Measurements from ENCODE around the gene VPS39.

VPS39 gene

DNA sequence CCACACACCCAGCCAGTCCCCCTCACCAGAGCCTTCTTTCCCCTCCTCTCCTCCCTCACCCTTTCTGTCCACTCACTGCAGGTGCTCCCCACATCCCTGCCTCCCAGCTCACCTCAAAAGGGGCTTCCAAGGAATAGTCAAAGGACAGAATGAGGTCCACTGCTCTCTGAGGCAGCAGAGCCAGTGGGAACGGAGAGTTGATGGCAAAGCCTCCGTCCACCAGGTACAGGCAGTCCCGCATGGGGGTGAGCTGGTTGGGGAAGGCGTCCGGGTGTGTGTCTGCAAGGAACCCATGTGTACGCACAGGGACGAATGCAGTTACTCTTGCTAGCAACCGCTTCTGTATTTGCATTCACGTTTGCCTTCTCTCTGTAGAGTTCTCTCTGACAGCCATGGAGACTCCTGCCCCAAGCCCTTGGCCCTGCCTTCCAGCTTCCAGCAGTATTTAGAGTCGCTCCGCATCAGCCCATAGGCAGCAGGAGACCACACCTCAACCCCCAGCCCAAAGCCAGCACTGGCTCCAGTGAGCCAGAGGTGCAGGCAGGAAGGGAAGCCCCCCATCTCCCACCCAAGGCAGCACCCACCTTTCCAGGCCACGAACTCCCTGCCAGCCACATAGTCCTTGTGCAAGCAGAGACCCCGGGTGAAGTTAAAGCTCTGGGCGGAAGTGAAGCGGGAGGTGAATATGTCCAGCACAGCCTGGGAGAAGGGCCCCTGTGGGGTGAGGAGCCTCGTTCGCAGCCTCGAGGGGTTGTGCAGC is 64.1 kb downstream of the VPS39 start:
- no peak overlapping the region for H2AFZ ChIP-seq (ENCODE audit: low read depth, low read length, severe bottlenecking)
- no peaks in the 10 kb centered on the region for H3F3A ChIP-seq (ENCODE audit: insufficient read depth)
- no peak overlapping the region for H3K9ac ChIP-seq (ENCODE audit: low read length)
- TF ChIP-seq EZH2phosphoT487 (conservative IDR thresholded peaks at IDR 0.05; ENCODE audit: low read length) = no peak
- TF ChIP-seq, protein P1, sequence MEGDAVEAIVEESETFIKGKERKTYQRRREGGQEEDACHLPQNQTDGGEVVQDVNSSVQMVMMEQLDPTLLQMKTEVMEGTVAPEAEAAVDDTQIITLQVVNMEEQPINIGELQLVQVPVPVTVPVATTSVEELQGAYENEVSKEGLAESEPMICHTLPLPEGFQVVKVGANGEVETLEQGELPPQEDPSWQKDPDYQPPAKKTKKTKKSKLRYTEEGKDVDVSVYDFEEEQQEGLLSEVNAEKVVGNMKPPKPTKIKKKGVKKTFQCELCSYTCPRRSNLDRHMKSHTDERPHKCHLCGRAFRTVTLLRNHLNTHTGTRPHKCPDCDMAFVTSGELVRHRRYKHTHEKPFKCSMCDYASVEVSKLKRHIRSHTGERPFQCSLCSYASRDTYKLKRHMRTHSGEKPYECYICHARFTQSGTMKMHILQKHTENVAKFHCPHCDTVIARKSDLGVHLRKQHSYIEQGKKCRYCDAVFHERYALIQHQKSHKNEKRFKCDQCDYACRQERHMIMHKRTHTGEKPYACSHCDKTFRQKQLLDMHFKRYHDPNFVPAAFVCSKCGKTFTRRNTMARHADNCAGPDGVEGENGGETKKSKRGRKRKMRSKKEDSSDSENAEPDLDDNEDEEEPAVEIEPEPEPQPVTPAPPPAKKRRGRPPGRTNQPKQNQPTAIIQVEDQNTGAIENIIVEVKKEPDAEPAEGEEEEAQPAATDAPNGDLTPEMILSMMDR (IDR thresholded peaks at IDR 0.05; ENCODE audit: insufficient read depth, low read length, poor library complexity, severe bottlenecking) = no peak
- H4K20me1 ChIP-seq (ENCODE audit: low read depth, low read length) = no peaks in the 10 kb centered on the region
- H3K36me3 ChIP-seq (ENCODE audit: low read length) = no peaks in the 10 kb centered on the region
- H3K79me2 ChIP-seq (ENCODE audit: insufficient read depth, low read length) = no peaks in the 10 kb centered on the region
- H3K9me2 ChIP-seq (replicated peaks; ENCODE audit: insufficient read depth, low read length) = no peaks in the 10 kb centered on the region
- no peak overlapping the region for H3K27ac ChIP-seq (ENCODE audit: low read depth, low read length)
- H3K4me2 ChIP-seq (ENCODE audit: low read depth, low read length, poor library complexity, severe bottlenecking) = no peak overlapping the region
- no peaks in the 10 kb centered on the region for H3K9me3 ChIP-seq (ENCODE audit: insufficient read depth, low read length)
- no peak overlapping the region for H3K4me3 ChIP-seq (ENCODE audit: insufficient read depth, low read length, poor library complexity, severe bottlenecking)
- H3K27me3 ChIP-seq (ENCODE audit: low read length) = no peaks in the 10 kb centered on the region

DNA sequence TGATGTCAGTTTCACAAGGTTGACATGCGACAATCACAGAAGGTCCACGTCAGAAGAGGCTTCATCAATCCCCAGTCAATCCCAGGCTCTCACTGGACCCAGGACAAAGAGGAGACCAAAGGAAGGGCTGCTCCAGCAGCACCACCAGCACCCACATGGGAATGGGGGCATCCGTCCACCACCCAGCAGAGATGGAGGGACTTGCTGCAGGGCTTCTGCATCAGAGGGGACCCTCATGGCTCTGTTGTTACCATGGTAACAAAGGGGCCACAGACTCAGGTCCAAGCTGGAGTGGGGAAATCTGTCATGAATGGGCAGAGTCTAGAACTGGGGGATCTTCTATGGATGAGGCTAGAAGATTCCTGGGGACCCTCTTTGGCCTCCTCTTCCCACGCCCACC is 64.7 kb downstream of the VPS39 start:
- Histone ChIP-seq H3K36me3 (ENCODE audit: low read length) (no peaks in the 10 kb centered on the region), H3K9me3 (ENCODE audit: insufficient read depth, low read length) (no peaks in the 10 kb centered on the region), H3K9me2 (replicated peaks; ENCODE audit: insufficient read depth, low read length) (no peaks in the 10 kb centered on the region), H3K79me2 (ENCODE audit: insufficient read depth, low read length) (no peaks in the 10 kb centered on the region), H3K4me2 (ENCODE audit: low read depth, low read length, poor library complexity, severe bottlenecking) (no peak overlapping the region), H2AFZ (ENCODE audit: low read depth, low read length, severe bottlenecking) (no peak overlapping the region), H4K20me1 (ENCODE audit: low read depth, low read length) (no peaks in the 10 kb centered on the region), H3K4me3 (ENCODE audit: insufficient read depth, low read length, poor library complexity, severe bottlenecking) (no peak overlapping the region), H3K27me3 (ENCODE audit: low read length) (no peaks in the 10 kb centered on the region), H3K9ac (ENCODE audit: low read length) (no peak overlapping the region), H3F3A (ENCODE audit: insufficient read depth) (no peaks in the 10 kb centered on the region), H3K27ac (ENCODE audit: low read depth, low read length) (no peak overlapping the region)
- TF ChIP-seq EZH2phosphoT487 (conservative IDR thresholded peaks at IDR 0.05; ENCODE audit: low read length) = no peak
- TF ChIP-seq, protein P1 (IDR thresholded peaks at IDR 0.05; ENCODE audit: insufficient read depth, low read length, poor library complexity, severe bottlenecking) = no peak

DNA sequence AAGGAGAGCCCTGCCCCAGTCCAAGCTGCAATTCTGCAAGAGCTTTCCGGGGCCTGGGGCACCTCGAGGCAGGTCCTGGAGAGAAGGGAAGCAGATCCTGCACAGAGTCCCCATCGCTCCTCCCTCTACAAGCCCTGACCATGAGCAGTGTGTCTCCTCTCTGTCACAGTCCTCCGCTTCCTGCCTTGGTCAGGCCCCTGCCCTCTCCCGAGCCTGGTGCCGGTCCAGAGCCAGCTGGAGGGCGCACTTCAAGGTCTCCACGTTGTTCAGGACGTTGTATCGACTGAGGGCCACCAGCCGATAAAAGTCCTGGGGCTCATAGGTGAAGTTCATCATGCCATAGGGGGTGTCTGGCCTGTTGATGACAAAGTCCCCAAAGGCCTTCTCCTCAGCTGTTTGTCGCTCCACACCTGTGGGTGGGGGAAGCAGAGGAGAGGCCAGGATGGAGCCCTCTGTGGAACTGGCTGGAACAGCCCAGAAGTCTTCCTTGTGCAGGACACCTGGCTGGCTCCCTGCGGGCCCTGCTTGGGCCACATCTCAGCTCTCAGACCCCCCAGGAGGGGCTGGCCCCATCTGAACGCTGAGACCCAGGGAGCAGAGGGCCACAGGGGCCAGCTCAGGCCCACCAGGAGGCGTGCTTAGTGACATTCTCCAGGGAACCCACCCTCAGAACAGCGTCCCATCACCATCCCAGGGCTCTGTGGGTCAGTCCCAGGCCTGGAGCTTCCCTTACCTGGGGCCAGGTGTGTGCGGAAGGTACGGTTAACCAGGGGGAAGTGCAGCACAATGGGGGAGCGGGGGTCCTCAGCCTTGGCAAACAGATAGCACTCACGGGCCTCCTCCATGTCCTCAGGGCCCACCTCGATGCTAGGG is 66.1 kb downstream of the VPS39 start:
- Histone ChIP-seq H3K9ac (ENCODE audit: low read length) (no peak overlapping the region), H3K27me3 (ENCODE audit: low read length) (no peaks in the 10 kb centered on the region), H3K9me3 (ENCODE audit: insufficient read depth, low read length) (no peaks in the 10 kb centered on the region), H3K27ac (ENCODE audit: low read depth, low read length) (no peak overlapping the region), H3K79me2 (ENCODE audit: insufficient read depth, low read length) (no peaks in the 10 kb centered on the region), H3K4me2 (ENCODE audit: low read depth, low read length, poor library complexity, severe bottlenecking) (no peak overlapping the region), H2AFZ (ENCODE audit: low read depth, low read length, severe bottlenecking) (no peak overlapping the region), H4K20me1 (ENCODE audit: low read depth, low read length) (no peaks in the 10 kb centered on the region), H3K36me3 (ENCODE audit: low read length) (no peaks in the 10 kb centered on the region), H3K9me2 (replicated peaks; ENCODE audit: insufficient read depth, low read length) (no peaks in the 10 kb centered on the region), H3F3A (ENCODE audit: insufficient read depth) (no peaks in the 10 kb centered on the region), H3K4me3 (ENCODE audit: insufficient read depth, low read length, poor library complexity, severe bottlenecking) (no peak overlapping the region)
- TF ChIP-seq EZH2phosphoT487 (conservative IDR thresholded peaks at IDR 0.05; ENCODE audit: low read length) = no peak
- TF ChIP-seq, protein P1 (IDR thresholded peaks at IDR 0.05; ENCODE audit: insufficient read depth, low read length, poor library complexity, severe bottlenecking) = no peak

Measured in SU-DHL-6 (cell line).